HCT116 (cell line): Measurements from ENCODE around the gene COL5A2. TPM values are rescaled to one million over a fixed set of nuclear protein-coding genes. Genes with fewer than 3 reads are reported as not detected.

ENCODE experiments used
- ATAC-seq: fragments of 200-7000 bp; cut with Tn5 transposase; 2 replicates; pipeline ENCODE4 v1.9.1; 2020; ENCODE audit warnings: mild to moderate bottlenecking, moderate library complexity
- BruUV-seq: library from RNA; stranded (reverse); fragments of 400-500 nt; replicated peaks from 2 replicates; lab custom pipeline; 2021; lab: Mats Ljungman, UMichigan
- CTCF ChIA-PET: fragments of 300-600 bp; sonication (Branson Sonifier 250); formaldehyde crosslinking; loops from one replicate; lab custom pipeline; 2021; ENCODE audit warnings: antibody characterized with exemption; lab: Charles Lee
- POLR2A ChIA-PET: fragments of 300-600, 350-600 bp; sonication (Branson Sonifier 250); formaldehyde crosslinking; loops from one replicate; lab custom pipeline; 2021; ENCODE audit warnings: antibody characterized with exemption; lab: Charles Lee
- RAD21 ChIA-PET, 2 experiments: fragments of 300-600 bp; sonication (Branson Sonifier 250); formaldehyde crosslinking; loops; one replicate each; lab custom pipeline; 2023; ENCODE audit warnings: low total read pairs in 2 of 2; ENCODE audit not compliant: uncharacterized antibody in 2 of 2, unreplicated experiment in 2 of 2, low non-redundant PET in 1 of 2; lab: Charles Lee
- DNase-seq: peaks from one replicate; pipeline ENCODE4 v3.0.0-alpha.2; 2010; ENCODE audit warnings: low read depth, low spot score
- H2AFZ ChIP-seq: fragments of 200-600 bp; shearing (Covaris generic), sonication (generic); 2 replicates; pipeline ENCODE4 v1.6.1; 2017; ENCODE audit warnings: low read depth, mixed run types, mixed read lengths, antibody characterized with exemption, low read length; ENCODE audit not compliant: poor library complexity, severe bottlenecking
- H3K27ac ChIP-seq: 2 replicates; pipeline ENCODE4 v1.5.1; 2012; ENCODE audit warnings: low read depth, low read length
- H3K27me3 ChIP-seq: fragments of 200-600 bp; sonication (generic); 2 replicates; pipeline ENCODE4 v1.6.1; 2016; ENCODE audit warnings: mixed run types, low read length, mixed read lengths; ENCODE audit not compliant: insufficient read depth
- H3K36me3 ChIP-seq, 2 experiments: fragments of 200-500 bp in 1 of 2; fragments of 200-600 bp in 1 of 2; sonication (Bioruptor generic) in 1 of 2; sonication (generic) in 1 of 2; 2 replicates each; pipeline versions ENCODE4 v1.5.1 to v1.6.1; 2014 to 2016; ENCODE audit warnings: low read length in 2 of 2, inconsistent platforms in 1 of 2, mixed read lengths in 1 of 2, mixed run types in 1 of 2; ENCODE audit not compliant: insufficient read depth in 2 of 2, control insufficient read depth in 1 of 2
- H3K4me1 ChIP-seq, 2 experiments: fragments of 200-600 bp in 1 of 2; sonication (generic) in 1 of 2; 2 replicates each; pipeline versions ENCODE4 v1.5.1 to v1.6.1; 2012 to 2017; ENCODE audit warnings: low read length in 2 of 2, inconsistent platforms in 1 of 2, mild to moderate bottlenecking in 1 of 2, mixed read lengths in 1 of 2, mixed run types in 1 of 2, moderate library complexity in 1 of 2; ENCODE audit not compliant: insufficient read depth in 2 of 2, control insufficient read depth in 1 of 2
- H3K4me2 ChIP-seq: fragments of 200-600 bp; sonication (generic); 2 replicates; pipeline ENCODE4 v1.6.1; 2017; ENCODE audit warnings: mixed run types, low read length, mixed read lengths
- H3K4me3 ChIP-seq, 2 experiments: fragments of 200-600 bp in 1 of 2; sonication (generic) in 1 of 2; replicated peaks in 1 of 2; 2 replicates each; pipeline ENCODE4 v1.5.1; 2011 to 2016; ENCODE audit warnings: low read length in 2 of 2, control low read depth in 1 of 2, low read depth in 1 of 2, mild to moderate bottlenecking in 1 of 2, mixed read lengths in 1 of 2, mixed run types in 1 of 2
- H3K79me2 ChIP-seq: fragments of 200-600 bp; sonication (generic); 2 replicates; pipeline ENCODE4 v1.6.1; 2017; ENCODE audit warnings: mild to moderate bottlenecking, mixed run types, low read length, moderate library complexity, mixed read lengths; ENCODE audit not compliant: insufficient read depth
- H3K9ac ChIP-seq: fragments of 200-600 bp; sonication (generic); 2 replicates; pipeline ENCODE4 v1.6.1; 2016; ENCODE audit warnings: low read length, mixed read lengths
- H3K9me2 ChIP-seq: fragments of 200-600 bp; sonication (generic), shearing (Covaris generic); 2 replicates; pipeline ENCODE4 v1.6.1; 2017; ENCODE audit warnings: mixed run types, mild to moderate bottlenecking, moderate library complexity; ENCODE audit not compliant: insufficient read depth
- H3K9me3 ChIP-seq, 2 experiments: fragments of 200-500 bp in 1 of 2; fragments of 200-600 bp in 1 of 2; sonication (Bioruptor generic) in 1 of 2; sonication (generic) in 1 of 2; 2 replicates each; pipeline ENCODE4 v1.6.1; 2014 to 2017; ENCODE audit warnings: low read length in 2 of 2, mixed read lengths in 2 of 2, inconsistent platforms in 1 of 2, low read depth in 1 of 2, mild to moderate bottlenecking in 1 of 2, mixed run types in 1 of 2, moderate library complexity in 1 of 2; ENCODE audit not compliant: control insufficient read depth in 1 of 2, insufficient read depth in 1 of 2
- H4K20me1 ChIP-seq: fragments of 200-600 bp; sonication (generic), shearing (Covaris generic); 2 replicates; pipeline ENCODE4 v1.6.1; 2017; ENCODE audit warnings: mixed run types, mild to moderate bottlenecking, moderate library complexity; ENCODE audit not compliant: insufficient read depth
- CEBPB ChIP-seq: IDR thresholded peaks from 2 replicates; pipeline ENCODE4 v1.6.1; 2012; ENCODE audit warnings: low read depth
- EZH2 ChIP-seq: fragments of 200-600 bp; sonication (generic); IDR thresholded peaks from 2 replicates; pipeline ENCODE4 v1.6.1; 2017; ENCODE audit warnings: antibody characterized with exemption, mixed run types
- EZH2phosphoT487 ChIP-seq: fragments of 200-600 bp; IDR thresholded peaks from 2 replicates; pipeline ENCODE4 v1.6.1; 2018; ENCODE audit warnings: antibody characterized with exemption, borderline replicate concordance
- POLR2A ChIP-seq: IDR thresholded peaks from 2 replicates; pipeline ENCODE4 v1.7.0; 2011; ENCODE audit warnings: borderline replicate concordance; ENCODE audit not compliant: insufficient read depth, insufficient read length; ENCODE audit errors: extremely low read depth
- POLR2AphosphoS5 ChIP-seq: IDR thresholded peaks from 2 replicates; pipeline ENCODE4 v1.6.1; 2011; ENCODE audit warnings: mild to moderate bottlenecking, low read depth, low read length, moderate library complexity
- SIN3A ChIP-seq: IDR thresholded peaks from 2 replicates; pipeline ENCODE4 v1.6.1; 2012; ENCODE audit warnings: low read depth
- TCF7L2 ChIP-seq: IDR thresholded peaks from 2 replicates; pipeline ENCODE4 v1.7.0; 2011; ENCODE audit warnings: borderline replicate concordance, inconsistent platforms; ENCODE audit not compliant: insufficient read depth, insufficient read length; ENCODE audit errors: extremely low read depth
- ZFX ChIP-seq: fragments of 450-650 bp; IDR thresholded peaks from 2 replicates; pipeline ENCODE4 v1.6.1; 2017
- intact Hi-C: fragments of 100-400 bp; cut with micrococcal nuclease; formaldehyde crosslinking; loops from 2 replicates; pipeline ENCODE4 v1.10.0; 2022
- total RNA-seq: library from RNA; stranded (reverse); gene quantifications from one replicate; pipeline ENCODE4 v1.2.1, GENCODE V29; 2021; ENCODE audit not compliant: unreplicated experiment
- TF ChIP-seq, protein P1 (sequence below): IDR thresholded peaks from 2 replicates; pipeline ENCODE4 v1.6.1; 2012; ENCODE audit warnings: low read depth
- TF ChIP-seq, protein P2 (sequence below): IDR thresholded peaks from 2 replicates; pipeline ENCODE4 v1.6.1; 2012
- TF ChIP-seq, protein P3 (sequence below): IDR thresholded peaks from 2 replicates; pipeline ENCODE4 v1.6.1; 2011; ENCODE audit warnings: mild to moderate bottlenecking, low read length, moderate library complexity; ENCODE audit not compliant: insufficient replicate concordance; ENCODE audit errors: extremely low read depth

COL5A2 gene
- total RNA-seq, 1 experiment from 2014 or later = 2.3 TPM

DNA sequence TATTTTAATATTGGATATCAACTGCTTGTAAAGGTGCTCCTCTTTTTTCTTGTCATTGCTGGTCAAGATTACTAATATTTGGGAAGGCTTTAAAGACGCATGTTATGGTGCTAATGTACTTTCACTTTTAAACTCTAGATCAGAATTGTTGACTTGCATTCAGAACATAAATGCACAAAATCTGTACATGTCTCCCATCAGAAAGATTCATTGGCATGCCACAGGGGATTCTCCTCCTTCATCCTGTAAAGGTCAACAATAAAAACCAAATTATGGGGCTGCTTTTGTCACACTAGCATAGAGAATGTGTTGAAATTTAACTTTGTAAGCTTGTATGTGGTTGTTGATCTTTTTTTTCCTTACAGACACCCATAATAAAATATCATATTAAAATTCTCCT lies 167.2 kb downstream of the COL5A2 start:
- no peaks in the 10 kb centered on the region for H3K4me1 ChIP-seq
- no peaks in the 10 kb centered on the region for H3K9me3 ChIP-seq
- ChIA-PET RAD21 (no interaction called here), CTCF (no interaction called here), POLR2A (no interaction called here)
- H3K27ac ChIP-seq = no peak overlapping the region
- no peaks in the 10 kb centered on the region for H3K79me2 ChIP-seq
- BruUV-seq = no TSS peak
- intact Hi-C loops = no loop called here
- ATAC-seq (no peak), DNase-seq (no peak)
- TF ChIP-seq, protein P1, sequence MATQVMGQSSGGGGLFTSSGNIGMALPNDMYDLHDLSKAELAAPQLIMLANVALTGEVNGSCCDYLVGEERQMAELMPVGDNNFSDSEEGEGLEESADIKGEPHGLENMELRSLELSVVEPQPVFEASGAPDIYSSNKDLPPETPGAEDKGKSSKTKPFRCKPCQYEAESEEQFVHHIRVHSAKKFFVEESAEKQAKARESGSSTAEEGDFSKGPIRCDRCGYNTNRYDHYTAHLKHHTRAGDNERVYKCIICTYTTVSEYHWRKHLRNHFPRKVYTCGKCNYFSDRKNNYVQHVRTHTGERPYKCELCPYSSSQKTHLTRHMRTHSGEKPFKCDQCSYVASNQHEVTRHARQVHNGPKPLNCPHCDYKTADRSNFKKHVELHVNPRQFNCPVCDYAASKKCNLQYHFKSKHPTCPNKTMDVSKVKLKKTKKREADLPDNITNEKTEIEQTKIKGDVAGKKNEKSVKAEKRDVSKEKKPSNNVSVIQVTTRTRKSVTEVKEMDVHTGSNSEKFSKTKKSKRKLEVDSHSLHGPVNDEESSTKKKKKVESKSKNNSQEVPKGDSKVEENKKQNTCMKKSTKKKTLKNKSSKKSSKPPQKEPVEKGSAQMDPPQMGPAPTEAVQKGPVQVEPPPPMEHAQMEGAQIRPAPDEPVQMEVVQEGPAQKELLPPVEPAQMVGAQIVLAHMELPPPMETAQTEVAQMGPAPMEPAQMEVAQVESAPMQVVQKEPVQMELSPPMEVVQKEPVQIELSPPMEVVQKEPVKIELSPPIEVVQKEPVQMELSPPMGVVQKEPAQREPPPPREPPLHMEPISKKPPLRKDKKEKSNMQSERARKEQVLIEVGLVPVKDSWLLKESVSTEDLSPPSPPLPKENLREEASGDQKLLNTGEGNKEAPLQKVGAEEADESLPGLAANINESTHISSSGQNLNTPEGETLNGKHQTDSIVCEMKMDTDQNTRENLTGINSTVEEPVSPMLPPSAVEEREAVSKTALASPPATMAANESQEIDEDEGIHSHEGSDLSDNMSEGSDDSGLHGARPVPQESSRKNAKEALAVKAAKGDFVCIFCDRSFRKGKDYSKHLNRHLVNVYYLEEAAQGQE = no peak
- no peak for TF ChIP-seq EZH2
- TF ChIP-seq, protein P2, sequence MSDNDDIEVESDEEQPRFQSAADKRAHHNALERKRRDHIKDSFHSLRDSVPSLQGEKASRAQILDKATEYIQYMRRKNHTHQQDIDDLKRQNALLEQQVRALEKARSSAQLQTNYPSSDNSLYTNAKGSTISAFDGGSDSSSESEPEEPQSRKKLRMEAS = no peak
- TF ChIP-seq EZH2phosphoT487 = no peak
- no peak for TF ChIP-seq ZFX
- TF ChIP-seq TCF7L2 = no peak
- TF ChIP-seq POLR2AphosphoS5 = no peak
- TF ChIP-seq CEBPB = no peak
- TF ChIP-seq SIN3A = no peak
- no peak for TF ChIP-seq POLR2A
- TF ChIP-seq, protein P3, sequence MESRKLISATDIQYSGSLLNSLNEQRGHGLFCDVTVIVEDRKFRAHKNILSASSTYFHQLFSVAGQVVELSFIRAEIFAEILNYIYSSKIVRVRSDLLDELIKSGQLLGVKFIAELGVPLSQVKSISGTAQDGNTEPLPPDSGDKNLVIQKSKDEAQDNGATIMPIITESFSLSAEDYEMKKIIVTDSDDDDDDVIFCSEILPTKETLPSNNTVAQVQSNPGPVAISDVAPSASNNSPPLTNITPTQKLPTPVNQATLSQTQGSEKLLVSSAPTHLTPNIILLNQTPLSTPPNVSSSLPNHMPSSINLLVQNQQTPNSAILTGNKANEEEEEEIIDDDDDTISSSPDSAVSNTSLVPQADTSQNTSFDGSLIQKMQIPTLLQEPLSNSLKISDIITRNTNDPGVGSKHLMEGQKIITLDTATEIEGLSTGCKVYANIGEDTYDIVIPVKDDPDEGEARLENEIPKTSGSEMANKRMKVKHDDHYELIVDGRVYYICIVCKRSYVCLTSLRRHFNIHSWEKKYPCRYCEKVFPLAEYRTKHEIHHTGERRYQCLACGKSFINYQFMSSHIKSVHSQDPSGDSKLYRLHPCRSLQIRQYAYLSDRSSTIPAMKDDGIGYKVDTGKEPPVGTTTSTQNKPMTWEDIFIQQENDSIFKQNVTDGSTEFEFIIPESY = no peak
- H3K36me3 ChIP-seq = no peaks in the 10 kb centered on the region
- H2AFZ ChIP-seq = no peak overlapping the region
- H3K9me2 ChIP-seq = no peaks in the 10 kb centered on the region
- H3K4me2 ChIP-seq = no peak overlapping the region
- no peaks in the 10 kb centered on the region for H4K20me1 ChIP-seq
- no peaks in the 10 kb centered on the region for H3K27me3 ChIP-seq
- H3K9ac ChIP-seq = no peak overlapping the region
- no peak overlapping the region for H3K4me3 ChIP-seq
